Colonic mucosa (tissue), 4 donors: Measurements from ENCODE around the gene MARCHF10. TPM values are rescaled to one million over a fixed set of nuclear protein-coding genes. Genes with fewer than 3 reads are reported as not detected.

ENCODE experiments used
- DNase-seq: peaks from one replicate; pipeline ENCODE4 v3.0.0-alpha.2; 2020
- H3K27ac ChIP-seq: fragments of 200-600 bp; one replicate; pipeline ENCODE4 v1.8.0; 2021
- H3K27me3 ChIP-seq: fragments of 200-600 bp; one replicate; pipeline ENCODE4 v1.8.0; 2021
- H3K36me3 ChIP-seq: fragments of 200-600 bp; one replicate; pipeline ENCODE4 v1.8.0; 2021
- H3K4me1 ChIP-seq: fragments of 200-600 bp; one replicate; pipeline ENCODE4 v1.8.0; 2021; ENCODE audit warnings: mild to moderate bottlenecking
- H3K4me3 ChIP-seq: fragments of 200-600 bp; one replicate; pipeline ENCODE4 v1.8.0; 2021
- H3K9ac ChIP-seq, 2 donors: one replicate each; pipeline ENCODE4 v1.7.0; 2013; ENCODE audit warnings: control low read depth in 2 of 2, low read depth in 2 of 2, low read length in 2 of 2
- H3K9me3 ChIP-seq: fragments of 200-600 bp; one replicate; pipeline ENCODE4 v1.8.0; 2021
- intact Hi-C: fragments of 100-400 bp; cut with DNase I; formaldehyde crosslinking; loops from one replicate; pipeline ENCODE4 v1.14.1; 2022
- total RNA-seq, 2 donors: library from RNA; stranded (reverse); fragmentation: NEBNext Ultra II Directional in 1 of 2; extraction: Animal tissue kit (Norgen Biotek cat#: 25700) in 1 of 2; gene quantifications; one replicate each; pipeline ENCODE4 v1.2.1, GENCODE V29; 2021
- TF ChIP-seq, protein P1 (sequence below): fragments of 200-600 bp; IDR thresholded peaks from one replicate; pipeline ENCODE4 v1.8.0; 2022; ENCODE audit warnings: antibody characterized with exemption, mild to moderate bottlenecking
- donor health status: healthy.
- donor health status: DM: no; HTN: no; CAD: no.
- donor health status: DM: no; HTN: no; CAD: no.

The MARCHF10 gene
- total RNA-seq, 2 donors from 2014 or later = not detected

DNA sequence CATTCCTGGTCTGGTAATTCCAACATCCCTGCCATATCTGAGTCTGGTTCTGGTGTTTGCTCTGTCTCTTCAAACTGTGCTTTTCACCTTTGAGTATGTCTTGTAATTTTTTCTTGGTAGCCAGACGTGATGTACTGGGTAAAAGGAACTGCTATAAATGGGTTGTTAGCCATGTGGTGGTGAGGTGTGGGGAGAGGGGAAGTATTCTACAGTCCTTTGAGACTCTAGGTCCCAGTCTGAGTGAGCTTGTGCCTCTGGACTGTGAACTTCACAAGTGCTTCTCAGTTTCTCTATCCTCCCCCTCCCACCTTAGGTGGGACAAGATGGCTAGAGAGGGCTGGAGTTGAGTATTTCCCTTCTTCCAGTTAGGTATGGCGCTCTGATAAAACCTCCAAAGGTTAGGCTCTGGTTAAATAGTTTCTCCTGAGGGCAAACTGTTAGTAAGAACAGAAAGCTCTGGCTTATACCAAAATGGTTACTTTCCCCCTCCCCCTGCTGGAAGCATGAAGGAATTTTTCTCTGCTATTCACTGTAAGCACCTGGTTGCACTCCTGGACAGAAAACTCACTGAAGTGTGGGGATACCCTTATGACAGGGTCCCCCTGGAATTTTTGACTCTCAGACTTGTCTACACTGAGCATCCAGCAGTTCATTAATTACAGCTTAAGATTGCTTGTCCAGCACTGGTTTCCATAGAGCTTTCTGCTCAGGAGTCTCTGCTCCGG is 87.8 kb downstream of the MARCHF10 start:
- no peak for DNase-seq
- H3K27ac ChIP-seq = no peak overlapping the region
- H3K9me3 ChIP-seq = no peaks in the 10 kb centered on the region
- no peaks in the 10 kb centered on the region for H3K36me3 ChIP-seq
- no peak overlapping the region for H3K9ac ChIP-seq
- H3K27me3 ChIP-seq = no peaks in the 10 kb centered on the region
- no peak overlapping the region for H3K4me3 ChIP-seq
- no peaks in the 10 kb centered on the region for H3K4me1 ChIP-seq
- TF ChIP-seq, protein P1, sequence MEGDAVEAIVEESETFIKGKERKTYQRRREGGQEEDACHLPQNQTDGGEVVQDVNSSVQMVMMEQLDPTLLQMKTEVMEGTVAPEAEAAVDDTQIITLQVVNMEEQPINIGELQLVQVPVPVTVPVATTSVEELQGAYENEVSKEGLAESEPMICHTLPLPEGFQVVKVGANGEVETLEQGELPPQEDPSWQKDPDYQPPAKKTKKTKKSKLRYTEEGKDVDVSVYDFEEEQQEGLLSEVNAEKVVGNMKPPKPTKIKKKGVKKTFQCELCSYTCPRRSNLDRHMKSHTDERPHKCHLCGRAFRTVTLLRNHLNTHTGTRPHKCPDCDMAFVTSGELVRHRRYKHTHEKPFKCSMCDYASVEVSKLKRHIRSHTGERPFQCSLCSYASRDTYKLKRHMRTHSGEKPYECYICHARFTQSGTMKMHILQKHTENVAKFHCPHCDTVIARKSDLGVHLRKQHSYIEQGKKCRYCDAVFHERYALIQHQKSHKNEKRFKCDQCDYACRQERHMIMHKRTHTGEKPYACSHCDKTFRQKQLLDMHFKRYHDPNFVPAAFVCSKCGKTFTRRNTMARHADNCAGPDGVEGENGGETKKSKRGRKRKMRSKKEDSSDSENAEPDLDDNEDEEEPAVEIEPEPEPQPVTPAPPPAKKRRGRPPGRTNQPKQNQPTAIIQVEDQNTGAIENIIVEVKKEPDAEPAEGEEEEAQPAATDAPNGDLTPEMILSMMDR = no peak
- intact Hi-C loops = no loop called here

DNA sequence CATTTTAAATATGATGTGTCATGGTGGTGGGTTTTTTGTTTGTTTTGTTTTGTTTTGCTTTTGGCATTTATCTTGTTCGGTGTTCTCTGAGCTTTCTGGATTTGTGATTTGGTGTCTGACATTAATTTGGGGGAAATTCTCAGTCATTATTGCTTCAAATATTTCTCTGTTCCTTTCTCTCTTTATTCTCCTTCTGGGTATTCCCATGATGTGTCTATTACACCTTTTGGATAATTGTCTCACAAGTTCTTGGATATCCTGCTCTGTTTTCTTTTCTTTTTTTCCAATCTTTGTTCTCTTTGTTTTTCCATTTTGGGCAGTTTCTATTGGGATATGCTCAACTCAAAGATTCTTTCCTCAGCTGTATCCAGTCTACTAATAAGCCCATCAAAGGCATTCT is 88.5 kb downstream of the MARCHF10 start:
- Histone ChIP-seq H3K27ac (no peak overlapping the region), H3K4me1 (no peaks in the 10 kb centered on the region), H3K27me3 (no peaks in the 10 kb centered on the region), H3K9ac (no peak overlapping the region), H3K9me3 (no peaks in the 10 kb centered on the region), H3K4me3 (no peak overlapping the region), H3K36me3 (no peaks in the 10 kb centered on the region)
- intact Hi-C loops = no loop called here
- no peak for DNase-seq
- TF ChIP-seq, protein P1 = no peak

DNA sequence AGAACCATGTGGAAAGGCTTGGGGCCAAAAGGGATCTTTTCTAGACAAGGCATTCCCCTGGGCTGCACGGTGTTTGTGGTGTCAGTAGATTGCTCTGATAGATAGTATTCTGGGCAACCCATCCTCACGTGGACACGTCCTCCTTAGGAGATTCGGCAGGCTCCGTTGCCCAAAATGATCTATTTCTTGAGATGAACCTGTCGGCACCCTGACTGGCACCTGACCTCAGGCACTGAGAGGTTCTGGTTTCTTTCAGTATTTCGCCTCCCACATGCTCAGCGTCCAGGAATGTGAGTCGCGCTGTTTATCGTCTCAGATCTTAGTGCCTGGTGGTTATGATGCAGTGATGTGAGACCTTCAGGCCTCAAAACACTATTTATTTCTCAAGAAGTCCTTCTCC is 89.7 kb downstream of the MARCHF10 start:
- TF ChIP-seq, protein P1 = no peak
- no peak overlapping the region for H3K9ac ChIP-seq
- H3K4me3 ChIP-seq = no peak overlapping the region
- H3K4me1 ChIP-seq = no peaks in the 10 kb centered on the region
- intact Hi-C loops = no loop called here
- H3K27ac ChIP-seq = no peak overlapping the region
- H3K9me3 ChIP-seq = no peaks in the 10 kb centered on the region
- no peaks in the 10 kb centered on the region for H3K36me3 ChIP-seq
- no peaks in the 10 kb centered on the region for H3K27me3 ChIP-seq
- no peak for DNase-seq

DNA sequence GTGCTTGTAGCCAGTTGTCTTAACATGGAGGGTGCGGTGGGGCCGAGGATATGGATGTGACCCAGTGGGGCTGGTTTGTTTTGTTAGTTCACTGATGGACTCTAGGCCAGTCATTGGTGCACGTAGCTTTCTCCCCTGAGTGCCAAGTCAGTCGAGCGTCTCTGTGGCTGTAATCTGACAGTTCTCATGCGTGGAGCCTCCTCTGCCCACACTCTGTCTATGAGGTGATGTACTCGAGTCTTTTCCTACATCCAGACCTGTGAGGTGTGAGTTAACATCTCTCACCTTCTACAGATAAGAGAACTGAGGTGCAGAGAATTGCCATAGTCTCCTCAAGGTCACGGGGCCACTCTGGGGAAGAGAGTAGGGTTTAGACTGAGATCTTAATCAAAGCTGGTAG is 90.2 kb downstream of the MARCHF10 start:
- TF ChIP-seq, protein P1 = no peak
- Histone ChIP-seq H3K9me3 (no peaks in the 10 kb centered on the region), H3K27ac (no peak overlapping the region), H3K36me3 (no peaks in the 10 kb centered on the region), H3K4me1 (no peaks in the 10 kb centered on the region), H3K4me3 (no peak overlapping the region), H3K9ac (no peak overlapping the region), H3K27me3 (no peaks in the 10 kb centered on the region)
- DNase-seq = no peak
- intact Hi-C loops = no loop called here

DNA sequence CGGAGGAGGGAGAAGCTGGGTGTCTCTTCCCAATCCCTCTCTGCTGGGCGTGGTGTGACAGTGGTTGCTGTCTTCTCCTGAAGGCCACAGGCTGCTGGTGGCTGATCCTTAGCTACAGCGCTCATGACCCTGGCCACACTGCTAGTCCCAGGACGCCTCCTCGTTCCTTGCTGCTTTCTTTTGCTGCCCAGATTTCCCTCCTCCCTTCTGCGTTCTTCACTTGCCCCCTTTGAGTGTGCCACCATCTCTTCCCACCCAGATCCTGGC is 90.6 kb downstream of the MARCHF10 start:
- DNase-seq = no peak
- no peak overlapping the region for H3K9ac ChIP-seq
- no peak overlapping the region for H3K4me3 ChIP-seq
- no peaks in the 10 kb centered on the region for H3K27me3 ChIP-seq
- H3K36me3 ChIP-seq = no peaks in the 10 kb centered on the region
- H3K27ac ChIP-seq = no peak overlapping the region
- TF ChIP-seq, protein P1 = no peak
- no peaks in the 10 kb centered on the region for H3K9me3 ChIP-seq
- no peaks in the 10 kb centered on the region for H3K4me1 ChIP-seq
- intact Hi-C loops = no loop called here
